EL (cell line): ENCODE data around the gene FXN.
A peak's percentile ranks its signal among the peaks of the same experiment; 100 is the strongest.
"Not testable (repeated sequence)": the region's sequence is repeated elsewhere in the genome, so short reads cannot be mapped to it uniquely, and the experiment has no call there.

Source experiments
- DNase-seq: peaks from one replicate; pipeline ENCODE4 v3.0.0-alpha.2; 2016

Gene FXN

DNA sequence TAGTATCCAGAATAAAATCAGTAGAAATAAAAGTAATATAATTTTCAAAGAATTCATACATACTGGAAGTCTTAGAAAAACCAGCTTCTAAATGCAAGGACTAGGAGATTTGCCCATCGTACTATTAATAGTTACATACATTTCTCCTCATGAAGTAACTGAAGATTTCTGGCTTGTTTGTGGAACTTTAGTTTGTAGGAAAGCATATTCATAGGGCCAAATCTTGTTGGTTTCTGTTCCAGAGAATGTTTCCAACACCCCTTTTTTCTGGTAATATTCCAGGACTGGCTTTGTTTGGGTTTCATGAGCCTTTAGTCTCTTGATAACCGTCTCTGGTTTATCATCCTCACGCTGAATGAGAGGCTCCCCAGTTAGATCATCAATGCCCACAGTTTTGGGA lies 72.2 kb downstream of the FXN start:
- DNase-seq = no peak

DNA sequence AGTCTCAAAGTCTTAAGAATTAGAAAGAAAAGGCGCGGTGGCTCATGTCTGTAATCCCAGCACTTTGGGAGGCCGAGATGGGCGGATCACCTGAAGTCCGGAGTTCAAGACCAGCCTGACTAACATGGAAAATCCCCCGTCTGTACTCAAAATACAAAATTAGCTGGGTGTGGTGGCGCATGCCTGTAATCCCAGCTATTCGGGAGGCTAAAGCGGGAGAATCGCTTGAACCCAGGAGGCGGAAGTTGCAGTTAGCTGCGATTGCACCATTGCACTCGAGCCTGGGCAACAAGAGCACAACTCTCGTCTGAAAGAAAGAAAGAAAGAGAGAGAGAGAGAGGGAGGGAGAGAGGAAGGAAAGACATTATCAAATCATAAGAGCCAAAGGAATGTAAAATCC lies 73.2 kb downstream of the FXN start:
- DNase-seq = not testable (repeated sequence)

DNA sequence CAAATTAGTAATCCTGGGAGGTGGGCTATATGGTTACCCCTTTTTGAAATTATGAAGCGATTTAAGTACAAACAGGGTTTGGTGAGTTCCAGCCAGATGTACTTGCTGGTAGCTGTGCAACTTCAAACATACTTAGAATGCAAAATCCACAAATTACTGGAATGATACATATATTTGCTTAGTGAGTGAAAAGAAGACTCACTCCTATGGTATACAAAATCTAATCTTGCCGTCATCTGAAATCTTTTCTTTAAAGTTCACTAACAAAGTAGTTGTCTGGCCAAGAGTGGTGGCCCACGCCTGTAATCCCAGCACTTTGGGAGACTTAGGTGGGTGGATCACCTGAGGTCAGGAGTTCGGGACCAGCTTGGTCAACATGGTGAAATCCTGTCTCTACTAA lies 73.6 kb downstream of the FXN start:
- no peak for DNase-seq

DNA sequence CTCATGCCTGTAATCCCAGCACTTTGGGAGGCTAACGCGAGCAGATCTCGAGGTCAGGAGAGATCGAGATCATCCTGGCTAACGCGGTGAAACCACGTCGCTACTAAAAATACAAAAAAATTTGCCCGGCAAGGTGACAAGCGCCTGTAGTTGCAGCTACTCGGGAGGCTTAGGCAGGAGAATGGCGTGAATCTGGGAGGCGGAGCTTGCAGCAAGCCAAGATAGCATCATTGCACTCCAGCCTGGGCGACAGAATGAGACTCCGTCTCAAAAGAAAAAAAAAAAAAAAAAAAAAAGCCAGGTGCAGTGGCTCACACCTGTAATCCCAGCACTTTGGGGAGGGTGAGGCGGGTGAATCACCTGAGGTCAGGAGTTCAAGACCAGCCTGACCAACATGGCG lies 77.1 kb downstream of the FXN start:
- DNase-seq = not testable (repeated sequence)

DNA sequence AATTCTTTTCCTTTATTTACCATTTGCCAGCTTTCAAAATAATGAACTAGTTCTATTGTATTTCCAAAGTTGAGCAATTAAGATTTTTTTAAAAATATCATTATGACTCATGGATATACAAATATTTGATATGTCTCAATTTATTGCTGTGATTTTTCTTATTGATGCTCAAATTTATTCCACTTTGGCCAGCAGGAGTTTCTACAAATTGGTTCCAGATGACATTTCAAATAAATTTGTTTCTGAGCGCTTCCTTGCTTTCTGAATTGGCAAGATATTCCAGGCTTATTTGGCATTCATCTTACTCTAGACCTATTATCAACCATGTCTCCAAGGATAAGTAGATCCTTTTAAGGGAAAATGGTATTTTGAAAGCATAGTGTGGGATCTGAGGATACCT lies 80.1 kb downstream of the FXN start:
- DNase-seq = peak; percentile 8

GRCh38 chr9:69118656-69119055 lies 83.1 kb downstream of the FXN start:
- no peak for DNase-seq

- DNase-seq = peak; percentile 34
These were observed 85.0 kb downstream of the FXN start for GRCh38 chr9:69120380-69121154.

- peak; percentile 57 for DNase-seq
These were observed 85.9 kb downstream of the FXN start for GRCh38 chr9:69121155-69122081.

DNA sequence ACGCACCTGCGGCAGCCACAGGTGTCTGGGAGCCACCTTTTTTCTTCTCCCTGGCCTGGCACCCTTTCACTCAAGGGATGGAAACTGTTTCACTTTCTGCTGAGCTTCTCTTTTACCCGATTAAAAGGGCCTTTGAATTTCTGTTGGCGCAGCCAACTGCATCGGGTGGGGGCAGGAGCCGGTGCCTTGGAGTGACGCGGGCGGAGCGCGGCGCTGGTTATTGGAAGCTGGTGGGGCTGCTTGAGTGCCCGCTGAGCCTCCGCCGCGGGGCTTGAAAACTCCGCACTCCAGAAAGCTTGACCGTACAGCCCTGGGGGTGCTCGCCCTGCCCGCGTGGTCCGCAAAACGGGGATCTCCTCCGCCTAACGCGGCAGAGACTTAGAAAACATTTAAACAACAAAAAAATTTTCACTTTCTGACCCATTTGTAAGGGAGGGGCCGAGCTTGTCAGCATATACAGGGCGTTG lies 86.6 kb downstream of the FXN start:
- peak; percentile 78 for DNase-seq

DNA sequence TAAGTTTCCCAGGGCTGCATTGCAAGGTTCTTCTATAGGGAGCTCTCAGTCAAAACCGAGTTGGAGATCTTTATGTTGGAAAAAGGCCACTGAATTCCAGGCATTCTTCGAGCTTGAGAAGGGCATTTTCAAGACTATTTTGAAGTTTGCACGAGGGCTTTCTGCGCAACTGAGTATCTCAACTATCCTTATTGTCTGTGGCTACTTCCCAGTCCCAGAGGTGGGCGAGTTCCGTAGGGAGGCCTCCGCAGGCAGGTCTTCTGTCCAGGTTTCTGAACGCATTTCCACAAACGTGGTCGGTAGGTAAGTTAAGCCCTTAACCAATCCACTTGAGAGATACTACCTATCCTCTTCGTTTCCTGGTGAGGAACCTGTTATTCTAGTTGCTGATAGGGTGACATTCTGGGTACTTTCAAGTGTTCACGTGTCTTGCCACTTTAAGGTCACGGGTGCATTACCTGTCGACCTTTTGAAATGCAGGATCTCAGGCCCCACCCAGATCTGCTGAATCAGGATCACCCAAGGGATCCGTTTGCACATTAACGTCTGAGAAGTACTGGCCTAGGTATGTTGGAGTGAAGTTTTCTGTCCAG lies 87.1 kb downstream of the FXN start:
- DNase-seq = peak; percentile 88

DNA sequence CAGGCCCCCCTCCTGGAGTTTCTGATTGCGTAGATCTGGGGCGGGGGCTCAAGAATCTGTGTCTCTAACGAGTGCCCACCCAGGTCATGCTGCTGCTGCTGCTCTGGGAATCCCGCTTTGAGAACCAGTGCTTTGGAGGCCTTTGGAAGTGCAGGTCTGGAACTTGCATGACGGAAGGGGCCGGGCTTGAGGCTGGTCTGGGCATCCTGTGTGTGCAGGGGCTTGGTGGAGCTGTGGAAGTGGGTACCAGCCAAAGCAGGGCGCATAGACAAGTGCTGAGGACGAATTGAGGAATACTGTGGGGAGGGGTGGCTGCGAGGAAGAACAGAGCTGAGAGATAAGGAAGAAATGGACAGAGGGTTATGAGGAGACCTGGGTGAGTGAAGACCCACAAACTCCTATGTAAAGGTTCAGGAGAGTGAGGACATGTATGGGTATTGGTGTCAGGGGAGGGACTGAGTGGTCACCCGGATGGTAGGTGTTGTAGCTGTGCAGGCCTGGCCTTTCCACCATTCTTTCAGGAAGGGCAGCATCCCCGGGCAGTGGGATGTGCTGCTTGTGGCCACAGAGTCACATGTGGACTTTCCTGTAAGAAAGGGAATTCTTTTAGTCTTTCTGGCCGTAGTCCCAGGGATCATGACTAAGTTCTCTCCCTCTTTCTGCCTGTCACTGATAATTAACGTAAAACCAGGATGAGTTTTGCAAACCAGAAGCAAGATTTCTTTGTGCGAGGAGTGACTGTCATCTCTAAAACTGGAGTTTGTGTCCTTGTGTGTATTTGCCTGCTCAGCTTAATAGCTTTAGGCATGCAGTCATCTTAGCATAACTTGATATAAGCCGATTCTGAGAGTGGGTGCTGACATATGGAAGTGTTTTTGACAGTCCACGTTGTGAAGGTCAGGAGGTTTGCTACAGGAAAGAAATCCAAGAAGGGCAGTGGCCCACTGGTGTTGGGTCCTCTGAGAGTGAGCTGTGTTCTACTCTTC lies 95.2 kb downstream of the FXN start:
- peak; percentile 92 for DNase-seq

DNA sequence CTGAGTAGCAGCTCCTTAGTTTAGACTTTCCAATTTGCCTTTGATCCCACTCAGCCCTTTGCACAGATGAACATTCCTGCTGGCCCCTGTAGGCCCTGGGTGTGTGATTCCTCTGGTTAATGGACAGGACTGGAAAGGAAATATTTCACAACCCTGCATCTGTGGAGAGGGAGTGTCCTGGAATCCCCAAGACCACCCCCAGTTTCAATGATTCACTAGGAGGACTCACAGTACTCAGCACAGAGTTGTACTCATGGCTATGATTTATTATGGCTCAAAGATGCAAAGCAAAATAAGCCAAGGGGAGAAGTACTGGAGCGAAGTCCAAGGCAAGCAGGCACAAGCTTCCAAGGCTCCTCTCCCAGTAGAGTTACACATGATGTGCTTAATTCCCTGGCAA lies 96.1 kb downstream of the FXN start:
- peak; percentile 97 for DNase-seq

DNA sequence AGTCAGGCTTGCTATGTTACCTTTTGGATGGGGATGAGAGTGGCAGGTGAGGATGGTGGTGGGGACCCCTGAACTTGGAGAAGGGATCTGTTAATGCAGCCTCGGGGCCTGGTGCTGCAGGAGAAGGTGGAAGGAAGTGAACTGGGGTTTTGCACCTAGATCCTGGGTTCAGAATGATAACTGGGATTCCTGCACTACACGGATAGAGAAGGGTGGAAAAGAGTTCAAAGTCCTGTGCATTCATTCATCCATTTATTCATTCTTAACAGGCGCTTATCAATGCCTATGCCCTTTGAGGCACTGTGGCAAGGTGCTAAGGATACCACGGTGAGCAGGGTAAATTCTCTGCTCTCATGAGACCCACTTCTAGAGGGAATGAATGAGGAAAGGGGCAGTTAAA lies 96.8 kb downstream of the FXN start:
- DNase-seq = no peak

GRCh38 chr9:69134412-69134811 lies 98.9 kb downstream of the FXN start:
- DNase-seq = no peak

GRCh38 chr9:69136185-69136584 lies 100.6 kb downstream of the FXN start:
- no peak for DNase-seq

- DNase-seq = no peak
These were observed 101.2 kb downstream of the FXN start for GRCh38 chr9:69136779-69137178.

GRCh38 chr9:69137311-69137710 lies 101.8 kb downstream of the FXN start:
- DNase-seq = no peak

- DNase-seq = no peak
These were observed 104.0 kb downstream of the FXN start for GRCh38 chr9:69139596-69139995.

GRCh38 chr9:69140123-69140735 lies 104.7 kb downstream of the FXN start:
- DNase-seq = no peak

DNA sequence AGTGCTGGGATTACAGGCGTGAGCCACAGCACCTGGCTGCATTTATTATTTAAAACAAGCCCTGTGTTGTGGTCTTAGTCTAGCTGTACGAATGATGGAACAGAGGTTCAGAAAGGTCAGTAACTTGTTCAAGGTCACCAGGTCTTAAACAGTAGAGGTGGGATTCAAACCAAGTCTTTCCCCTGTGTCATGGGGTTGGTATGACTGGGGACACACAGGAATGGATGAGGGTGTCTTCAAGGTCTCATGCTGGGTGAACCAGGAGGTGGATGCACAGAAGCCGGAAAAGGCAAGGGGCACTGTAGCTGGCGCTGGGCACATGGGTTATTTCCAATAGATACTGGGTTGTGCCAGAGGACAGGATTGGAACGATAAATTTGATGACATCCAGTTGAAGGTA lies 106.3 kb downstream of the FXN start:
- no peak for DNase-seq

DNA sequence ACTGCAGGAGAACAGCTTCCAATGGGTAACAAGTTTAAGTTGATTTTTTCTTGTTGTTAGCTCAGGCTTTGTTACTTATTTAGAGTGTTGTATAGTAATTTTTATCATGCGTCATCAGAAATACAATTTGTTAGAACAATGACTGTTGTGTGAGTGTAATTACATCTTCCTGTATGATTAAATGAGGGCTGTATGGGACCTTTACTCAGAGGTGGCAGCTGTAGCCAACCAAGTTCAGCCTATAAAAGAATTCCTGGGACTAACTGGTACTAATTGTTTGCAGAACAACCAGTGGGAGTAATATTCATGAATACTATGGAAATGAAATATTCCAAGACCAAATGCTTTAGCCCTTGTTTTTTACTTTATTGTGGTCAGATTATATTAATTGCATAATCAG lies 107.7 kb downstream of the FXN start:
- DNase-seq = no peak
